Prostate gland (tissue), 2 donors: Measurements from ENCODE around the gene RAB4A. TPM values are rescaled to one million over a fixed set of nuclear protein-coding genes. Genes with fewer than 3 reads are reported as not detected.

ENCODE experiments used
- DNase-seq: peaks from one replicate; pipeline ENCODE4 v3.0.0-alpha.2; 2019; ENCODE audit warnings: low spot score
- H3K27ac ChIP-seq, 2 donors: fragments of 200-600 bp; sonication (generic); 2 replicates each; pipeline ENCODE4 v1.5.1; 2017 to 2019
- H3K27me3 ChIP-seq: fragments of 200-600 bp; sonication (generic); replicated peaks from 2 replicates; pipeline ENCODE4 v1.5.1; 2019; ENCODE audit not compliant: insufficient read depth
- H3K36me3 ChIP-seq, 2 donors: fragments of 200-600 bp; sonication (generic); 1 replicate in 1 of 2; 2 replicates in 1 of 2; pipeline versions ENCODE4 v1.5.1 to v1.8.1; 2017 to 2019
- H3K4me1 ChIP-seq: fragments of 200-600 bp; sonication (generic); replicated peaks from 2 replicates; pipeline ENCODE4 v1.5.1; 2019
- H3K4me3 ChIP-seq, 2 donors: fragments of 200-600 bp; sonication (generic); 2 replicates each; pipeline ENCODE4 v1.5.1; 2017 to 2019
- H3K9me3 ChIP-seq: fragments of 200-600 bp; sonication (generic); 2 replicates; pipeline ENCODE4 v1.5.1; 2017
- POLR2A ChIP-seq: fragments of 450-650 bp; IDR thresholded peaks from one replicate; pipeline ENCODE4 v1.6.1; 2016; ENCODE audit warnings: antibody characterized with exemption, mild to moderate bottlenecking
- POLR2AphosphoS5 ChIP-seq: sonication (generic); formaldehyde crosslinking; IDR thresholded peaks from one replicate; pipeline ENCODE4 v1.6.1; 2017; ENCODE audit warnings: antibody characterized with exemption
- WGBS: methylation state at CpG from one replicate; pipeline ENCODE4 v1.1.5; 2018; 5-methylcytosine and 5-hydroxymethylcytosine counted together
- intact Hi-C: fragments of 100-400 bp; cut with DNase I; formaldehyde crosslinking; loops from one replicate; pipeline ENCODE4 v1.14.2; 2022
- total RNA-seq, 2 donors: library from RNA; depleted of rRNA; stranded (reverse); fragments of >200 nt; gene quantifications; one replicate each; pipeline ENCODE4 v1.1.0, GENCODE V29; 2016
- TF ChIP-seq, protein P1 (sequence below), 4 experiments: fragments of 200-600 bp in 2 of 4; fragments of 450-650 bp in 2 of 4; sonication (generic) in 2 of 4; IDR thresholded peaks; 1 replicate in 3 of 4; 2 replicates in 1 of 4; pipeline ENCODE4 v1.5.1; 2016 to 2019; ENCODE audit warnings: antibody characterized with exemption in 4 of 4, mild to moderate bottlenecking in 2 of 4, moderate library complexity in 2 of 4

Gene RAB4A
- total RNA-seq, 2 donors from 2014 or later: 53.6 to 106 TPM

GRCh38 chr1:229349463-229350385 lies 78.8 kb downstream of the RAB4A start:
- WGBS: 64% methylated on average over 8 of the region's 8 CpGs
- Histone ChIP-seq H3K27me3 (no peaks in the 10 kb centered on the region), H3K4me1 (no peaks in the 10 kb centered on the region), H3K27ac (no peak overlapping the region), H3K9me3 (no peaks in the 10 kb centered on the region), H3K36me3 (no peaks in the 10 kb centered on the region), H3K4me3 (no peak overlapping the region)
- DNase-seq: no peak
- TF ChIP-seq, protein P1, sequence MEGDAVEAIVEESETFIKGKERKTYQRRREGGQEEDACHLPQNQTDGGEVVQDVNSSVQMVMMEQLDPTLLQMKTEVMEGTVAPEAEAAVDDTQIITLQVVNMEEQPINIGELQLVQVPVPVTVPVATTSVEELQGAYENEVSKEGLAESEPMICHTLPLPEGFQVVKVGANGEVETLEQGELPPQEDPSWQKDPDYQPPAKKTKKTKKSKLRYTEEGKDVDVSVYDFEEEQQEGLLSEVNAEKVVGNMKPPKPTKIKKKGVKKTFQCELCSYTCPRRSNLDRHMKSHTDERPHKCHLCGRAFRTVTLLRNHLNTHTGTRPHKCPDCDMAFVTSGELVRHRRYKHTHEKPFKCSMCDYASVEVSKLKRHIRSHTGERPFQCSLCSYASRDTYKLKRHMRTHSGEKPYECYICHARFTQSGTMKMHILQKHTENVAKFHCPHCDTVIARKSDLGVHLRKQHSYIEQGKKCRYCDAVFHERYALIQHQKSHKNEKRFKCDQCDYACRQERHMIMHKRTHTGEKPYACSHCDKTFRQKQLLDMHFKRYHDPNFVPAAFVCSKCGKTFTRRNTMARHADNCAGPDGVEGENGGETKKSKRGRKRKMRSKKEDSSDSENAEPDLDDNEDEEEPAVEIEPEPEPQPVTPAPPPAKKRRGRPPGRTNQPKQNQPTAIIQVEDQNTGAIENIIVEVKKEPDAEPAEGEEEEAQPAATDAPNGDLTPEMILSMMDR (IDR thresholded peaks at IDR 0.05): no peak
- TF ChIP-seq POLR2A (no peak), POLR2AphosphoS5 (no peak)
- intact Hi-C loops: no loop called here

GRCh38 chr1:229352975-229353374 lies 82.1 kb downstream of the RAB4A start:
- no peak for DNase-seq
- H3K9me3 ChIP-seq: no peaks in the 10 kb centered on the region
- no peaks in the 10 kb centered on the region for H3K4me1 ChIP-seq
- TF ChIP-seq, protein P1 (IDR thresholded peaks at IDR 0.05): no peak
- TF ChIP-seq POLR2A: no peak
- TF ChIP-seq POLR2AphosphoS5: no peak
- H3K27ac ChIP-seq: no peak overlapping the region
- H3K27me3 ChIP-seq: no peaks in the 10 kb centered on the region
- intact Hi-C loops: no loop called here
- WGBS: 96% methylated on average over 2 of the region's 2 CpGs
- H3K4me3 ChIP-seq: no peak overlapping the region
- H3K36me3 ChIP-seq: no peaks in the 10 kb centered on the region

GRCh38 chr1:229354226-229354625 lies 83.3 kb downstream of the RAB4A start:
- no peaks in the 10 kb centered on the region for H3K9me3 ChIP-seq
- TF ChIP-seq POLR2A (no peak), POLR2AphosphoS5 (no peak)
- TF ChIP-seq, protein P1 (IDR thresholded peaks at IDR 0.05): no peak
- H3K4me1 ChIP-seq: no peaks in the 10 kb centered on the region
- intact Hi-C loops: no loop called here
- H3K36me3 ChIP-seq: no peaks in the 10 kb centered on the region
- no peak overlapping the region for H3K27ac ChIP-seq
- H3K27me3 ChIP-seq: no peaks in the 10 kb centered on the region
- H3K4me3 ChIP-seq: no peak overlapping the region
- DNase-seq: no peak

Other genes starting within 250 kb of the RAB4A start
- 1 to 10 TPM; 5.5 to 6.4 TPM for gene CCSAP, start 71.9 kb downstream of the RAB4A start, total RNA-seq
- gene ACTA1, start 163.0 kb downstream of the RAB4A start, total RNA-seq: 10 to 100 TPM in 1 of 2 donors, 1 to 10 TPM in 1; 3.9 to 41.3 TPM
- 10 to 100 TPM; 26.3 to 36.4 TPM for gene NUP133, start 237.2 kb downstream of the RAB4A start, total RNA-seq